BLaER1 (cell line): ENCODE results near the gene SMOC2.

Source experiments
- H3K27ac ChIP-seq: shearing (Covaris generic); formaldehyde crosslinking; 2 replicates; pipeline ENCODE4 v1.8.1; 2022
- H3K27me3 ChIP-seq: shearing (Covaris generic); formaldehyde crosslinking; 2 replicates; pipeline ENCODE4 v1.8.1; 2022
- H3K36me3 ChIP-seq: shearing (Covaris generic); formaldehyde crosslinking; 2 replicates; pipeline ENCODE4 v1.8.1; 2022
- H3K4me1 ChIP-seq: shearing (Covaris generic); formaldehyde crosslinking; 2 replicates; pipeline ENCODE4 v1.8.1; 2022
- H3K4me2 ChIP-seq: shearing (Covaris generic); formaldehyde crosslinking; 2 replicates; pipeline ENCODE4 v1.8.1; 2022
- H3K4me3 ChIP-seq: shearing (Covaris generic); formaldehyde crosslinking; 2 replicates; pipeline ENCODE4 v1.8.1; 2022
- H3K9ac ChIP-seq: shearing (Covaris generic); formaldehyde crosslinking; 2 replicates; pipeline ENCODE4 v1.8.1; 2022
- H3K9me3 ChIP-seq: shearing (Covaris generic); formaldehyde crosslinking; 2 replicates; pipeline ENCODE4 v1.8.1; 2022
- H4K20me1 ChIP-seq: shearing (Covaris generic); formaldehyde crosslinking; 2 replicates; pipeline ENCODE4 v1.8.1; 2022
- Cebpa-rat ChIP-seq: shearing (Covaris generic); IDR thresholded peaks from 2 replicates; pipeline ENCODE4 v1.8.1; 2022

SMOC2 gene

DNA sequence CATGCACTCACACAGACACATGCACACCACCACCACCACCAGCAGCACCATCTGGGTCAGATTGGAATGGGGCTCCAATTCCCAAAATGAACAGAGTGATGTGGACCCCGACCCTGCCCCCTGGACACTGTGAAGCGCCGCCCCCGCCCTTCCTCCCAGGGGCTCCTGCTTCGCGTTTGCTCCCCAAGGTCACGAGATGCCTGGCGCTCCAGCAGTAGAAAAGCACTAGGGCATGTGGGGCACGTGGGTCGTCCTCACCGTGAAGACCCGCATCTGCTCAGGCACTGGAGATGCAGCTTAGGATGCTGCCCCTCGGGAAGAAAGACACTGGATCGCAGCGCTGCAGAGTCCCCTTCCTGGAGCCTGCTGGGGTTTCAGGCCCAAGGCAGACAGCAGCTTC, 184.0 kb downstream of the SMOC2 start:
- H3K9ac ChIP-seq: no peak overlapping the region
- no peak for TF ChIP-seq Cebpa-rat
- no peaks in the 10 kb centered on the region; the same call in 1 of the 2 replicates for H3K4me1 ChIP-seq
- H4K20me1 ChIP-seq: no peaks in the 10 kb centered on the region
- no peaks in the 10 kb centered on the region for H3K36me3 ChIP-seq
- H3K9me3 ChIP-seq: peaks cover 22% of the 10 kb centered on the region
- H3K27ac ChIP-seq: no peak overlapping the region
- no peak overlapping the region for H3K4me3 ChIP-seq
- H3K27me3 ChIP-seq: no peaks in the 10 kb centered on the region
- no peak overlapping the region for H3K4me2 ChIP-seq

DNA sequence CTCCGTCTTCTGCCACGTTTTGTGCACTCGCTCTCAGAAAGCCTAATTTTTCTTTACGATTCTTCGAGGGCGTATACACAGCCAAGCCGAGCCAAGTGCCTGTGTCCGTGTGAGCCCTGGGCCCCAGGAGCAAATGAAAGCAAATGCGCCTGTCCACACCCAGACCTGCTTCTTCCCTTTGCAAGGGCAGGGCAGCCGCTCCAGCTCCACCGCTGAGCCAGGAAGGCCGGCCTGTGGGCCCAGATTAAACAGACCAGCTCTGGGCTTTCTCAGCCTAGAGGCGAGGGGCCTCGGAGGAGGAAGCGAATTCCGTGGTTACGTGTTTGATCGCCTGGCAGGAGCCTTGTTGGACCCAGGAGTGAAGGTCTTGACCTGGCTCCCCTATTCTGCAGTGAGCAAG, 184.6 kb downstream of the SMOC2 start:
- Histone ChIP-seq H3K4me1 (no peaks in the 10 kb centered on the region), H3K27me3 (no peaks in the 10 kb centered on the region), H3K27ac (no peak overlapping the region), H4K20me1 (no peaks in the 10 kb centered on the region), H3K9me3 (peaks cover 22% of the 10 kb centered on the region), H3K9ac (no peak overlapping the region), H3K36me3 (no peaks in the 10 kb centered on the region), H3K4me3 (no peak overlapping the region), H3K4me2 (no peak overlapping the region)
- TF ChIP-seq Cebpa-rat: no peak

DNA sequence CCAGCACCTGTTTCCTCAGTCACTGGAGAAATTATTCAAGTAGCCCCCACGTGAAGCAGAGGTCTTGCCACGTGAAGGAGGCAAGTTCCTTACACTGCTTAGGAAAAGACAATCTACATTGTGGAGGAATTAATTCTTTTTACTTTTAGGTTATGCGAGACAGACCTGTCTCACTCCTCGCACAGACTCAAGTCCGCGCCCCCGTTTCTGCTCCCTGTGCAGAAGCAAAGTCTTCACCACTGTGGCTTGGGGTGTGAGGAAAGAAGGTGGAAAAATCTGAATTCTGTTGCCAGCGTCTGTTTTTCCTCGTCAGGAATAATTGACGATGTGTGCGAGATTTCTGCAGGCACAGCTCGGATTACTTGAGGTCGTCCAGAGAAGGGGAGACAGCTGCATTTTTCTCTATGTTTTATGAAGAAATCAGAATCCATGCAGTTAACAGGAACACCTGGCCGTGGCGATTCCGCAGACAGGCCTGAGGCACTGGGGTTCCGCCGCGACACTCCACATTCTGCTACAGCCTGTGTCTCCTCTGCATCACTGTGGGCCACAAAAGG, 185.1 kb downstream of the SMOC2 start:
- Histone ChIP-seq H3K4me1 (no peaks in the 10 kb centered on the region), H3K9me3 (peaks cover 17% of the 10 kb centered on the region), H3K27ac (no peak overlapping the region), H3K27me3 (no peaks in the 10 kb centered on the region), H3K36me3 (no peaks in the 10 kb centered on the region), H3K4me2 (no peak overlapping the region), H3K9ac (no peak overlapping the region), H3K4me3 (no peak overlapping the region), H4K20me1 (no peaks in the 10 kb centered on the region)
- no peak for TF ChIP-seq Cebpa-rat

DNA sequence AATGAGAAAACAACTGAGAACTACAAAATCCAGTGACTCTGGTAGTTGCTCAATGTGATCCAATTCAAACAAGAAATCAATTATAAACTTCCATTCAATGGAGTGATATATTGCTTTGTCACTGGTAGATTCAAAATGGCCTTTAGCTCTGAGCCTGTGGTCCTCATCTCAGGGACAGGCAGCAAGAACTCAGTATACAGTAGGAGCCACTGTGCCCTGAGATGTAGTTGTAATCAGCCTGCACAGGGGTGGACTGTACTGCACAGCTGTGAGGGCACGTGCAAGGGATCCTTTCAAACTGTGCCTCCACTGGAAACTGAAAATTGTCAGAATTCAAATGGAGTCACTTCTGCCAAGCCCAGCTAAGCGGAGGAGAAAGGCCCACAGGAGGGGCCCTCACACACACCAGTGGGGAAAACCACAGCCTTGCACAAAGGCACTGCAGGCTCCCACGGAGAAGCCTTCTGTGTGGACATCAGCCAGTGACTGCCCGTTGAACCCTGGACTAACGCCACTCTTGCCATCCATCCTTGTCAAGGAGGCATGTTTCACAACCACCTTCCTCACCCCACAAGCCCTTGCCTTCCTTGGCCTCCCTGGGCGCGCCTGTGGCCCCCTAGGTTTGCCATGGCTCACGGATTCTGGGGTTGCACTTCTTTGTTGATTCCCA, 186.7 kb downstream of the SMOC2 start:
- Histone ChIP-seq H3K9me3 (0 out of 2 replicates have a peak, but pooled peaks cover 2% of the 10 kb centered on the region), H3K27me3 (no peaks in the 10 kb centered on the region), H3K4me3 (no peak overlapping the region), H3K4me1 (no peaks in the 10 kb centered on the region), H3K27ac (no peak overlapping the region), H4K20me1 (no peaks in the 10 kb centered on the region), H3K36me3 (no peaks in the 10 kb centered on the region), H3K9ac (no peak overlapping the region), H3K4me2 (no peak overlapping the region)
- no peak for TF ChIP-seq Cebpa-rat

DNA sequence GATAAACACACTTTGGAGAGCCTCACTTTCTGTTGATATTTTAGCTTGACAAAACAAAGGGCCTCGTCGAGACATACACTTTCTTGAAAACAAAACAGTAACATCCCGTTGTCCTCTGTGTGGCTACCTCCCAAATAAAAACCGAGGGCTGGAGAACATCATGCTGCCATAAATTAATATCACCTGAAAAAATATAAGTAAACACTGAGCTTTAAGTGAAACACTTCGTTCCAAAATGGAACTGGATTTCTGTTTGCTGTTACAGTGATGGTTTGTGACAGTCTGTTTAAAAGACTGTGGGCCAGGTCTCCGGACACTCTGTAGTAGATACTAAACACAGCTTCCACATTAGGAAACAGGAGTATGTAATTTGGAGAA, 187.2 kb downstream of the SMOC2 start:
- Histone ChIP-seq H3K27ac (no peak overlapping the region), H3K27me3 (no peaks in the 10 kb centered on the region), H3K4me1 (no peaks in the 10 kb centered on the region), H3K36me3 (no peaks in the 10 kb centered on the region), H3K9ac (no peak overlapping the region), H3K4me3 (no peak overlapping the region), H3K4me2 (no peak overlapping the region), H3K9me3 (peaks cover under 1% of the 10 kb centered on the region), H4K20me1 (no peaks in the 10 kb centered on the region)
- TF ChIP-seq Cebpa-rat: no peak

DNA sequence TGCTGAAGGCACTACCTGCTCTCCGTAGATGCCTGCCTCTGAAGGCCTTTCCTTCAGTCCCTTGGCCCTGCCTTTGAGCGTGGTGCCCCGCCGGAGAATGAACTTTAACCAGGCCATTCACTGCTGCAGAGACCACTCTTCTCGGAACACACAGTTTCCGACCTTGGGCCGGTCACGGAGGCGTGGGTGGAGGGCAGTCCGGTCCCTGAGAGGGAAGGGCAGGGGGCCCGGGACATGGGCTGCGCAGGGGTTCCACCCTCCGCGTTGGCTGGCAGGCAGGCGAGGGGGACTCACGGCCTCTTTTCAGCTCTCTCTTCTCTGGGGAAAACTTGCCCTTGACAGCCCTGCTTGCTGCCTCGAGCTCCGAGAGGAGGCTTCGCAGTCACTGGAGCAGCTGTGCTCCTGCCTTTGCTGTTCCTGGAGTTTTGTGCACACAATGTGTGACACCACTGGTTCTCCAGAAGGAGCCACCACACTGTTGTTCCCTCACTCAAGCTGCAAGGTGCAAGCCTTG, 187.8 kb downstream of the SMOC2 start:
- no peak overlapping the region for H3K4me2 ChIP-seq
- no peaks in the 10 kb centered on the region for H3K4me1 ChIP-seq
- H4K20me1 ChIP-seq: no peaks in the 10 kb centered on the region
- H3K4me3 ChIP-seq: no peak overlapping the region
- no peak overlapping the region for H3K27ac ChIP-seq
- H3K9ac ChIP-seq: no peak overlapping the region
- TF ChIP-seq Cebpa-rat: no peak
- peaks cover 7% of the 10 kb centered on the region for H3K9me3 ChIP-seq
- no peaks in the 10 kb centered on the region for H3K36me3 ChIP-seq
- H3K27me3 ChIP-seq: no peaks in the 10 kb centered on the region

DNA sequence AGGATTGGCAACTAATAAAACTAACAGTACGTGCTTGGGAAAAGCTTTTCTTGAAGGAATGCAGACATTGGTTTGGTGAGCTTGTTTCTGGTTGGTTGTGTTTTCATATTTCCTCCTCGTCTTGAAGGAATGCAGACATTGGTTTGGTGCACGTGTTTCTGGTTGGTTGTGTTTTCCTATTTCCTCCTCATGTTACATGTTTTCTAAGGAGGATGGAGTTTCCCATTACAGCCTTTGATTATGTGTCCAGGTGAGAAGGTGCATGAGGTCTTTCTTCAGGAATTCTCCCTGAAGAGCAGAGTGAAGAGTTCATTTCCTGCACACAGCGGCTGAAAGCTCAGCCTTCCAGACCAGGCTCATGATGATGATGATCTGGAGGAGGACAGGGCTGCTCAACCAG, 190.6 kb downstream of the SMOC2 start:
- Histone ChIP-seq H3K4me2 (no peak overlapping the region), H3K9ac (no peak overlapping the region), H3K4me3 (no peak overlapping the region), H3K36me3 (no peaks in the 10 kb centered on the region), H3K27ac (no peak overlapping the region), H3K27me3 (no peaks in the 10 kb centered on the region), H4K20me1 (no peaks in the 10 kb centered on the region), H3K4me1 (no peaks in the 10 kb centered on the region), H3K9me3 (peaks cover 13% of the 10 kb centered on the region)
- no peak for TF ChIP-seq Cebpa-rat

DNA sequence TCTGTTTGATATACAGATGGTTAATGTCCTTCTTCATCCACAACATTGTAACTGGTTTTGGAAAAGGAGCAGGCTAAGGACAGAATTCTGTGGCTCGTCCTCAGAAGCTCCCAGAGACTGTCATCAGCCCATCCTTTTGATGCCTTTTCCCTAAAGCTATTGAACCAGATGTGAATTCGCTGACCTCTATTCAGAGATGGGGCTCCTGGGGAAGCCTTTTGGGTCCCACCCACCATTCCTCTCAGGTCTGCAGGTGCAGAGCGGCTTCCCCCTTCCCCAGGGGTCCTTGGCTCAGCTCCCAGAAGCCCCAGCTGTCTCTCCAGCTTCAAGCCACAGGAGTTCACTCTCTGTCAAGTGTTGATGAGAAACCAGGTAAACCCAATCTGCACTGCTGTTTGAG, 191.7 kb downstream of the SMOC2 start:
- Histone ChIP-seq H3K27me3 (no peaks in the 10 kb centered on the region), H4K20me1 (no peaks in the 10 kb centered on the region), H3K4me3 (no peak overlapping the region), H3K4me1 (no peaks in the 10 kb centered on the region), H3K27ac (no peak overlapping the region), H3K9ac (no peak overlapping the region), H3K9me3 (peaks cover 13% of the 10 kb centered on the region), H3K36me3 (no peaks in the 10 kb centered on the region), H3K4me2 (no peak overlapping the region)
- no peak for TF ChIP-seq Cebpa-rat

DNA sequence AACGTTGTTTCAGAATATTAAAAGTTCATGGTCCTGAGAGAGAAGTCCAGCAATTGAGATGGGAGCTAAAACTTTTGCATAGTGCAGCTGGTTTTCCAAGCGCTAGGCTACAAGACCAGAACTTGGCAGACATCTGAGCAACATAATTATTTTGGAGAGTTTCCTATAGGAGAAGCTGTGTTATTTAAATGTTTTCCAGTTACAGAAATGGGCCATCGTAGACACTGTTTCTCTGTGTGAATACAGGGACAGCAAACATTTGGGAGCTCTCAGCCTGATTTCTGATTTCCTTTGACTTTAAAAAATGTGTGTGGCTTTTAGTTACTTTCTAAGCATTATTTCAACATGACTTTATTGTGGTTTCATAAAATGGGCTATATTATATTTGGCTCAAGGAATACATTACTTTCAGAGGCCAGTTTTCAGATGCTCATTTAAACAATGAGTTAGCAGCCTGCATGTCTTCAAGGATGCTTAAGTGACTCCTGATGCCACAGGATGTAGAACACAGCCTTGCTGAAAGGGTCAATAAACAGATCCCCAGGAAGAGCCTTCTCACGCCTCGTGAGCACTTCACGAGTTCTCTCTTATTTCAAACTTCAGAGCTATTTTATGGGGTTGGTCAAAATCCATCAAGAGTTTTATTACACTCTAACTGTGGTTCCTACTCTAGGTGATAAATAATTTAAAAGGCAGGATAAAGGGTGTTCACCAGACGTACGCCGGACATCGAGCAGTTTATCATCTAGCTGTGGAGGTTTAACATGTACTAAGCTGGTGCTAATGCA, 193.8 kb downstream of the SMOC2 start:
- H3K9me3 ChIP-seq: peaks cover 13% of the 10 kb centered on the region
- no peak for TF ChIP-seq Cebpa-rat
- no peak overlapping the region for H3K9ac ChIP-seq
- no peaks in the 10 kb centered on the region for H3K27me3 ChIP-seq
- H4K20me1 ChIP-seq: no peaks in the 10 kb centered on the region
- no peak overlapping the region for H3K4me3 ChIP-seq
- no peaks in the 10 kb centered on the region for H3K4me1 ChIP-seq
- no peaks in the 10 kb centered on the region for H3K36me3 ChIP-seq
- H3K4me2 ChIP-seq: no peak overlapping the region
- H3K27ac ChIP-seq: no peak overlapping the region
